Hepatocyte (in vitro differentiated cells): ENCODE measurements around the gene CECR2.

Source experiments
- EZH2phosphoT487 ChIP-seq: fragments of 200-600 bp; sonication (generic); IDR thresholded peaks from one replicate; pipeline ENCODE4 v1.6.1; 2018; ENCODE audit warnings: antibody characterized with exemption, mild to moderate bottlenecking, low read depth, moderate library complexity; ENCODE audit not compliant: unreplicated experiment, severe bottlenecking
- TF ChIP-seq, protein P1 (sequence below): fragments of 200-600 bp; sonication (generic); IDR thresholded peaks from 2 replicates; pipeline ENCODE4 v1.5.1; 2016; ENCODE audit warnings: antibody characterized with exemption, mild to moderate bottlenecking; ENCODE audit not compliant: poor library complexity

DNA sequence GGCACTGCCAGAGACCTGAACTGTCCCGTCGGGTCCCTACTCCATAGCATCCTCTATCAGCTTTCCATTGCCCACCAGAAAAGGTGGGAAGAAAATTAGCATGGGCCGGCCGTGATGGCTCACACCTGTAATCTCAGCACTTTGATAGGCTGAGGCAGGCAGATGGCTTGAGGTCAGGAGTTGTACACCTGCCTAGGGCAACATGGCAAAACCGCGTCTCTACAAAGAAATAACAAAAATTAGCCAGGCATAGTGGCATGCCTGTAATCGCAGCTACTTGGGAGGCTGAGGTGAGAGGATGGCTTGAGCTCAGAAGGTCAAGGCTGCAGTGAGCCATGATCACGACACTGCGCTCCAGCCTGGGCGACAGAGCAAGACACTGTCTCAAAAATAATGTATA is 197.5 kb downstream of the CECR2 start:
- TF ChIP-seq, protein P1, sequence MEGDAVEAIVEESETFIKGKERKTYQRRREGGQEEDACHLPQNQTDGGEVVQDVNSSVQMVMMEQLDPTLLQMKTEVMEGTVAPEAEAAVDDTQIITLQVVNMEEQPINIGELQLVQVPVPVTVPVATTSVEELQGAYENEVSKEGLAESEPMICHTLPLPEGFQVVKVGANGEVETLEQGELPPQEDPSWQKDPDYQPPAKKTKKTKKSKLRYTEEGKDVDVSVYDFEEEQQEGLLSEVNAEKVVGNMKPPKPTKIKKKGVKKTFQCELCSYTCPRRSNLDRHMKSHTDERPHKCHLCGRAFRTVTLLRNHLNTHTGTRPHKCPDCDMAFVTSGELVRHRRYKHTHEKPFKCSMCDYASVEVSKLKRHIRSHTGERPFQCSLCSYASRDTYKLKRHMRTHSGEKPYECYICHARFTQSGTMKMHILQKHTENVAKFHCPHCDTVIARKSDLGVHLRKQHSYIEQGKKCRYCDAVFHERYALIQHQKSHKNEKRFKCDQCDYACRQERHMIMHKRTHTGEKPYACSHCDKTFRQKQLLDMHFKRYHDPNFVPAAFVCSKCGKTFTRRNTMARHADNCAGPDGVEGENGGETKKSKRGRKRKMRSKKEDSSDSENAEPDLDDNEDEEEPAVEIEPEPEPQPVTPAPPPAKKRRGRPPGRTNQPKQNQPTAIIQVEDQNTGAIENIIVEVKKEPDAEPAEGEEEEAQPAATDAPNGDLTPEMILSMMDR: no peak
- TF ChIP-seq EZH2phosphoT487: no peak
